ENCODE data around the gene DPP9. TPM values are rescaled to one million over a fixed set of nuclear protein-coding genes. Genes with fewer than 3 reads are reported as not detected.

Gene DPP9
- total RNA-seq, 6 experiments from 2014 or later: 47.3 to 118 (median 54.5) TPM

DNA sequence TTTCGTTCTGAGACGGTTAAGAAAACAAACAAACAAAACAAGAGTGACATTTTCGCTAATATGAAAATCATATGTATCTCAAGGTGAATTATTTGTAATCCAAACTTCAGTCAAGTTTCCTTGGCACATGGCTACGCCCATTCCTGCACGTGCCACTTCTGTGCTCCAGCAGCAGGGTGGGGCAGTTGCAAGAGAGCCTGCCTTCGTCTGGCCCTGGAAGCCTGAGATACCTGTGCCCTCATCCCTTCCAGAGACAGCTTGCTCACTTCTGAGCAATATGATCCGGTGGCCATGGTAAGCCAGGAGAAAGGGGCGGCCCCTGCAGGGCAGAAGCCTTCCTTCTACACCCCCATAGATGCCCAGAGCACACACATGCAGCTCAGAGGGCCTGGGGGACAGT is 22.1 kb downstream of the DPP9 start:
- H3K27me3 ChIP-seq: no peaks in the 10 kb centered on the region
- DNase-seq: no peak
- intact Hi-C loops (cut with DNase I): no loop called here
- 89% methylated on average over 6 of the region's 8 CpGs for WGBS (ENCODE audit: insufficient coverage, low coverage, low lambda C conversion rate, missing lambda C conversion rate)
- peaks cover 0 to 75% (median 40%) of the 10 kb centered on the region in 4 donors for H3K36me3 ChIP-seq
- no peak for ATAC-seq
- H3K27ac ChIP-seq: no peak overlapping the region
- no peaks in the 10 kb centered on the region for H3K9me3 ChIP-seq
- TF ChIP-seq POLR2A (IDR thresholded peaks at IDR 0.05): no peak
- TF ChIP-seq, protein P1, sequence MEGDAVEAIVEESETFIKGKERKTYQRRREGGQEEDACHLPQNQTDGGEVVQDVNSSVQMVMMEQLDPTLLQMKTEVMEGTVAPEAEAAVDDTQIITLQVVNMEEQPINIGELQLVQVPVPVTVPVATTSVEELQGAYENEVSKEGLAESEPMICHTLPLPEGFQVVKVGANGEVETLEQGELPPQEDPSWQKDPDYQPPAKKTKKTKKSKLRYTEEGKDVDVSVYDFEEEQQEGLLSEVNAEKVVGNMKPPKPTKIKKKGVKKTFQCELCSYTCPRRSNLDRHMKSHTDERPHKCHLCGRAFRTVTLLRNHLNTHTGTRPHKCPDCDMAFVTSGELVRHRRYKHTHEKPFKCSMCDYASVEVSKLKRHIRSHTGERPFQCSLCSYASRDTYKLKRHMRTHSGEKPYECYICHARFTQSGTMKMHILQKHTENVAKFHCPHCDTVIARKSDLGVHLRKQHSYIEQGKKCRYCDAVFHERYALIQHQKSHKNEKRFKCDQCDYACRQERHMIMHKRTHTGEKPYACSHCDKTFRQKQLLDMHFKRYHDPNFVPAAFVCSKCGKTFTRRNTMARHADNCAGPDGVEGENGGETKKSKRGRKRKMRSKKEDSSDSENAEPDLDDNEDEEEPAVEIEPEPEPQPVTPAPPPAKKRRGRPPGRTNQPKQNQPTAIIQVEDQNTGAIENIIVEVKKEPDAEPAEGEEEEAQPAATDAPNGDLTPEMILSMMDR (IDR thresholded peaks at IDR 0.05): no peak
- no peak overlapping the region for H3K4me3 ChIP-seq
- H3K4me1 ChIP-seq: peaks cover 0 to 35% (median 11%) of the 10 kb centered on the region in 4 donors

GRCh38 chr19:4700693-4700970 is 23.0 kb downstream of the DPP9 start:
- 86% methylated on average over 4 of the region's 11 CpGs for WGBS (ENCODE audit: insufficient coverage, low coverage, low lambda C conversion rate, missing lambda C conversion rate)
- peaks cover 0 to 84% (median 40%) of the 10 kb centered on the region in 4 donors for H3K36me3 ChIP-seq
- ATAC-seq (no peak), DNase-seq (no peak)
- peaks cover 0 to 33% (median 11%) of the 10 kb centered on the region in 4 donors for H3K4me1 ChIP-seq
- intact Hi-C loops (cut with DNase I): no loop called here
- H3K9me3 ChIP-seq: no peaks in the 10 kb centered on the region
- no peaks in the 10 kb centered on the region for H3K27me3 ChIP-seq
- no peak overlapping the region for H3K27ac ChIP-seq
- no peak overlapping the region for H3K4me3 ChIP-seq
- TF ChIP-seq POLR2A (IDR thresholded peaks at IDR 0.05): no peak
- TF ChIP-seq, protein P1 (IDR thresholded peaks at IDR 0.05): no peak

DNA sequence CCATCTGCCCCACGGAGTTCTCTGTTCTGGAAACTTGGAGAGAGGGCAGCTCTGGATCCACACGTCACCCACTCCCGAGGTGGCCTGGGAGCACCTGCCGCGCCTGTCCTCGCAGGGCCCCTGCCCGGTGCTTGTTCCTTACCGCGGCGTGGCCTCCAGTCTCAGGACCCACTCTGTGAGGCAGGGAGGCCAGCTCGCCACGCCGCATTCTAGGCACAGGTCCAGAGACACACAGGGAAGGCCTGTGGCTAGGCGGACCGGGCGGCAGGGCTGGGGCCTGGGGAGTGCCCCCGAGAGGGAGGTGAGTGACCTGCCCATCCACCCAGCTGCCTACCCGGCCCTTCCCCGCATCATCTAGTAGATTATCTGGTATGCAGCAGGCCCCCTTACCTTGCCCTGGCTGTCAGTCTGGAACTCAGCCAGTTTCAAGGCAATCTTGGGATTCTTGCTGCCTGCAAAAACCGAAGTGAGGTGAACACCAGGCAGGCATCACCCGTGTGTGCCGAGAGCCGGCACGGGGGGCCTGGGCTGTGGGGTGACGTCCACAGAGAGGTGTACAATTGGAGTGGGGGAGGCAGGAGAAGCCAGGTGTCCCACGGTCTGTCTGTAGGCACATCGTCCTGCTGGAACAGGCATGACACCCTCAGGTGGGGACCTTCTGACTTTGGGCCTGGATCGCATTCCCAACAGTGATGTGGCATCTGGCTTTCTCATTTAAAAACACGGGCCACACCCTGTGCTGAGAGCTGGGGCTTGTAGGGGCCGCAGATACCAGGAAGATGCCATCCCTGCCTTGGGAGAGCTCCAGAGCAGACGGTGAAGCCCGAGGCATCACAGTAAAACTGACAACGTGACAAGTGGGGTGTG is 23.6 kb downstream of the DPP9 start:
- Histone ChIP-seq H3K27ac (no peak overlapping the region), H3K36me3 (peaks cover 0 to 87% (median 40%) of the 10 kb centered on the region in 4 donors), H3K4me1 (peaks cover 0 to 33% (median 13%) of the 10 kb centered on the region in 4 donors), H3K9me3 (no peaks in the 10 kb centered on the region), H3K4me3 (no peak overlapping the region), H3K27me3 (no peaks in the 10 kb centered on the region)
- intact Hi-C loops (cut with DNase I): no loop called here
- no peak for TF ChIP-seq POLR2A (IDR thresholded peaks at IDR 0.05)
- TF ChIP-seq, protein P1 (IDR thresholded peaks at IDR 0.05): no peak
- WGBS (ENCODE audit: insufficient coverage, low coverage, low lambda C conversion rate, missing lambda C conversion rate): 60% methylated on average over 3 of the region's 33 CpGs
- ATAC-seq (no peak), DNase-seq (peak in 1 of 3 donors; percentile 18)

GRCh38 chr19:4697304-4697703 is 26.3 kb downstream of the DPP9 start:
- DNase-seq: no peak
- Histone ChIP-seq H3K4me1 (peaks cover 0 to 47% (median 15%) of the 10 kb centered on the region in 4 donors), H3K9me3 (no peaks in the 10 kb centered on the region), H3K27me3 (no peaks in the 10 kb centered on the region), H3K36me3 (peaks cover 0 to 86% (median 41%) of the 10 kb centered on the region in 4 donors), H3K4me3 (no peak overlapping the region), H3K27ac (peak overlapping the region in 1 of 3 donors; percentile 15)
- intact Hi-C loops (cut with DNase I): no loop called here
- no peak for ATAC-seq
- WGBS (ENCODE audit: insufficient coverage, low coverage, low lambda C conversion rate, missing lambda C conversion rate): no CpG with 5 or more reads among the region's 14 CpGs
- no peak for TF ChIP-seq POLR2A (IDR thresholded peaks at IDR 0.05)
- TF ChIP-seq, protein P1 (IDR thresholded peaks at IDR 0.05): no peak

Measured in right lobe of liver (tissue), 6 donors.